Measurements from ENCODE around the gene FAM3D.

FAM3D gene

DNA sequence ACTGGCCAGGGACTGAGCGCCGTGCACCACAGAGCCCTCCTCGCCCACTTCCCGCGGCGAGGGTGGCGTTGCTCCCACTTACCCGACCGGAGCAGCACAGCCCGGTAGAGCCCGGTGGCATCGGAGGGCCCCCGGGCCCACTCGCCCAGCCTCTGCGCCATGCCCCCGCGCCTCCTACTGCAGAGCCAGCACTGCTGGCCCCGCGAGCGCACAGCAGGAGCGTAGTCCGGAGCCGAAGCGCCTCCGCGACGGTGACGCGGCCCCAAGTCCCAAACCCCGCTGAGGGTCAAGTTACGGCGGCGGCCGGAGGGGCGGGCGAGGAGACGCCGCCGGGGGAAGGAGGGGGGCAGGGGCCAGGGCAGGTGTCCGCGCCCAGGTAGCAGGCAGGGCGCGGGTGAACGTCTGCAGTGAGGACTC is 79.8 kb downstream of the FAM3D start:
- TF ChIP-seq, protein P1, sequence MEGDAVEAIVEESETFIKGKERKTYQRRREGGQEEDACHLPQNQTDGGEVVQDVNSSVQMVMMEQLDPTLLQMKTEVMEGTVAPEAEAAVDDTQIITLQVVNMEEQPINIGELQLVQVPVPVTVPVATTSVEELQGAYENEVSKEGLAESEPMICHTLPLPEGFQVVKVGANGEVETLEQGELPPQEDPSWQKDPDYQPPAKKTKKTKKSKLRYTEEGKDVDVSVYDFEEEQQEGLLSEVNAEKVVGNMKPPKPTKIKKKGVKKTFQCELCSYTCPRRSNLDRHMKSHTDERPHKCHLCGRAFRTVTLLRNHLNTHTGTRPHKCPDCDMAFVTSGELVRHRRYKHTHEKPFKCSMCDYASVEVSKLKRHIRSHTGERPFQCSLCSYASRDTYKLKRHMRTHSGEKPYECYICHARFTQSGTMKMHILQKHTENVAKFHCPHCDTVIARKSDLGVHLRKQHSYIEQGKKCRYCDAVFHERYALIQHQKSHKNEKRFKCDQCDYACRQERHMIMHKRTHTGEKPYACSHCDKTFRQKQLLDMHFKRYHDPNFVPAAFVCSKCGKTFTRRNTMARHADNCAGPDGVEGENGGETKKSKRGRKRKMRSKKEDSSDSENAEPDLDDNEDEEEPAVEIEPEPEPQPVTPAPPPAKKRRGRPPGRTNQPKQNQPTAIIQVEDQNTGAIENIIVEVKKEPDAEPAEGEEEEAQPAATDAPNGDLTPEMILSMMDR (IDR thresholded peaks at IDR 0.05; ENCODE audit: low read depth, low read length, missing control alignments), result no peak
- DNase-seq (ENCODE audit: low read depth), result no peak
- no peak overlapping the region for H3K4me3 ChIP-seq (ENCODE audit: low read depth, low read length)

DNA sequence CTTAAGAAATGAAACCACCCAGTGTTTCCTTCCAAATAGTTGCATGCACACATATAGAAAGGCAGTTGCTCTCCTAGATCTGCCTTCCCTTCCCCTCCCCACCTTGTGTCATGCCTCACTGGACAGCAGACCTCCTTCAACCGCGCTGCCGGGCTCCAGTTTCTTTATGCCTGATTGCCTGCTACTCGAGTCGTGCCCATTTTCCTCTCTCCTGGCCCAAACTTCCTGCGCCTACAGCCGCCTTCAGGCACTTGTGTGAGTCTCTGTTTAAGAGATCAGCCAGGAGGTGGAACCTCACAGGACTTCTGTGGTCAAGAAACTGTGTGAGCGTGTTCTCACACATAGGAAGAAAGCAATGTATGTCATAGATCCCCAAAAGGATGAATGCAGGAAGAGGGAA is 80.6 kb downstream of the FAM3D start:
- DNase-seq (ENCODE audit: low read depth), result no peak
- TF ChIP-seq, protein P1 (IDR thresholded peaks at IDR 0.05; ENCODE audit: low read depth, low read length, missing control alignments), result no peak
- H3K4me3 ChIP-seq (ENCODE audit: low read depth, low read length), result no peak overlapping the region

DNA sequence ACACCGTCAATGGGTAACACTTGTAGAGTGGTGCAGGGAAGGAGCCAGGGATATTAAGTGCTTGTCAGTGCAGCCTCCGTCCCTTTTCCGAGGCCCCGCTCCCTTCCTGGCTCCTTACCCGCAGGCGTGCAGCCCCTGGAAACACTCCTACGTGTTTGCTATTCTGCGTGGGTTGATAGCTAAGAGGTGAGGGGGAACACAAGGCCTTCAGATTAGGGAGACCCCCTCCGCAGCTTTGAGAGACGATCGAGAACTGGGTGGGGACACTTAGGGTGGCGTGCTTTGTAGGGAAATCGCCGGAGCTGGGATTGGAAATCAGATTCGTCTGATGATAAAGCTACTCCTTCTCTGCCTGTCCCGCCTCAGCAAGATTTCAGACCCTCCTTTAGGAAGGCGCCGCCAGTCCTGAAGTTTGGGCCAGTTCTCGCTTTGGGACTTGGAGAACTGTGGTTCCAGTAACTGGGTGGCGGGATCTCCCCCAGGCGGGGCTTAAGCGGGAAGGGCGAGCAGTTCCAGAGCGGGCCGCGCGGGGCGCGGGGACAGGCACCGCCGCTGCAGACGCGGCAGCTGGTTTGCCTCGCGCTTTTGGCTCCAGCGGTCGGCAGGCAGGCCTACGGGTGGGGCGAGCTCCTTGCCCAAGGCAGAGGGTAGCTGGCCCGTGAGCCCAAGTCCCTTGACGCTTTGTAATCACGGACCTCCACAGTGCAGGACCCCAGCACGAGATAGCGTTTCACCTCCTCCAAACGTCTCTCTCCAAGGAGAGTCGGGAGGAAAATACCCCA is 81.4 kb downstream of the FAM3D start:
- TF ChIP-seq, protein P1 (IDR thresholded peaks at IDR 0.05; ENCODE audit: low read depth, low read length, missing control alignments), result peak; percentile 78
- DNase-seq (ENCODE audit: low read depth), result no peak
- H3K4me3 ChIP-seq (ENCODE audit: low read depth, low read length), result peak overlapping the region; percentile 22

DNA sequence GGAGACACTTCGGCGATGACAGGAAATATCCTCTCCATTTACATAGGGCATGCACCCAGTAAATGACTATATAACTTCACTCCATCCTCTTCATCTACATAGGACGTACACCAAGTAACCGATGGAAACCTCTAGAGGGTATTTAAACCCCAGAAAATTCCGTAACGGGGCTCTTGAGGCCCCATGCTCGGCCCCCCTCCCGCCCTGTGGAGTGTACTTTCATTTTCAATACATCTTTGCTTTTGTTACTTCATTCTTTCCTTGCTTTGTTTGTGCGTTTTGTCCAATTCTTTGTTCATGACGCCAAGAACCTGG is 81.9 kb downstream of the FAM3D start:
- no peak for DNase-seq (ENCODE audit: low read depth)
- peak overlapping the region; percentile 22 for H3K4me3 ChIP-seq (ENCODE audit: low read depth, low read length)
- TF ChIP-seq, protein P1 (IDR thresholded peaks at IDR 0.05; ENCODE audit: low read depth, low read length, missing control alignments), result no peak

All from GM12864 (cell line).